NK-92 (cell line): Measurements from ENCODE around the gene ERVMER34-1.

Experiments
- DNase-seq: peaks from one replicate; lab custom pipeline; 2025; ENCODE audit not compliant: unreplicated experiment; lab: John Stamatoyannopoulos, UW

ERVMER34-1 gene

DNA sequence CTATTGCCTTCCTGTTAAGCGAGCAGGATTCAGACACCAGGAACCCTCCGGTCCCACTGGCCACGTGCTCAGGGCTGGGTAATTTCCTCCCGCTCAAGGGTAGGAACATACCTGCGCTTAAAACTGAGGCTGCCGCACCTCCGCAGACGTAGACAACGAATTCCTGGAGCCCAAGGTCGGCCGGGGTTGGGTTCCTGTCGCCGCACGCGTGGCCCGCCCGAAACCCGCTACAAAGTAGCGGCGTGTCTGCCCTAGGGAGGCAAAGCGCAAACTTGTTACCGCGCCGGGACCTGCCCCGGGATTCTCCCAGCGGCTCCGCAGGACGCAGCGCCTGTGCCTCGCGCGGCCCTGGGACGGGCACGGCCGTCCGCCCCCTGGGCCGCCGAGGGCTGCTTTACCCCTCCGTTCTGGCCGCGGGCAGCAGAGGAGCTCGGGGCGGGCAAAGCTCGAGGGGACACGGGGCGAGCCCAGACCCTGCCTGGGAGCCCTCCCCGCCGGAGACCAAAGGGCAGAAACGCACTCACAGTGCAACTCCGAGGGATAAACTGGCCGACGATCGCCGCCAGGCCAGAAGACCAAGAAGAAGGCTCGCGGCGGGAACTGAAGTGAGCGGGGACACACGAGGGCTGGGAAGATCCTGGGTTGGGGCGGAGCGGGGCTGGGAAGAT, at the start of gene ERVMER34-1:
Gene ERVMER34-1, minus strand, starts transcription at position 607 of the 668 bp plus-strand sequence. CDS start 5,905 bp downstream, outside the sequence.
- DNase-seq, result no peak

GRCh38 chr4:52799813-52800212, 48.6 kb upstream of the ERVMER34-1 start:
- no peak for DNase-seq

GRCh38 chr4:52795533-52795932, 44.3 kb upstream of the ERVMER34-1 start:
- no peak for DNase-seq

GRCh38 chr4:52791936-52792335, 40.7 kb upstream of the ERVMER34-1 start:
- no peak for DNase-seq

DNA sequence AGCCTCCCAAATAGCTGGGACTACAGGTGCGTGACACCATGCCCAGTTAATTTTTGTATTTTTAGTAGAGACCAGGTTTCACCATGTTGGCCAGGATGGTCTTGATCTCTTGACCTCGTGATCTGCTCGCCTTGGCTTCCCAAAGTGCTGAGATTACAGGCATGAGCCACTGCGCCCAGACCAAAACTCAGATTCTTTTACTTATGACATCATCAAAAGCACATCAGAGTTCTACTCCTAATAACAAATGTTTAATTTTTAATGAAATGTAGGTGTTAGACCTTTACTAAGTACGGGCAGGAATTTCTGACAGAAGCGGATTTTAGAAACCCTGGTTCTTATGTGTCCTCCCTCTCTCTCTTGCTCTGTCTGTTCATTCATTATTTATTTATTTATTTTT, 38.5 kb upstream of the ERVMER34-1 start:
- no peak for DNase-seq

DNA sequence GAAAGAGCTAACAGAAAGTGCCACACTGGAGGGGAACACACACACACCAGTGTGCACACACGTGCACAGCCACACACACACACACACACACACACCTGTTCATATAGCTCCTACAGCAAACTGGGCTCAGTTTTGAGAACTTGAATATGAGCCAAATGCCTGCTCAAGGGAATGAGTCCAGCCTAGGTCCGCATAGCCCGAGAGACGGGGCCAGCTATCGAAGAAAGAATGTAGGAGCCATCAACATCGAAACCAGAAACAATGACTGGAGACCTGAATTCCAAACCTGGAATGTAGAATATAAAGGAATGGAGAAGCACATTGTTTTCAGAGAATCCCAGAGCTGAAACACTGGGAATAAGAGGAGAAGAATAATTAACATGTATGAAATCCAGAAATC, 37.6 kb upstream of the ERVMER34-1 start:
- DNase-seq, result no peak

- no peak for DNase-seq
These were observed 31.8 kb upstream of the ERVMER34-1 start for GRCh38 chr4:52783069-52783468.

DNA sequence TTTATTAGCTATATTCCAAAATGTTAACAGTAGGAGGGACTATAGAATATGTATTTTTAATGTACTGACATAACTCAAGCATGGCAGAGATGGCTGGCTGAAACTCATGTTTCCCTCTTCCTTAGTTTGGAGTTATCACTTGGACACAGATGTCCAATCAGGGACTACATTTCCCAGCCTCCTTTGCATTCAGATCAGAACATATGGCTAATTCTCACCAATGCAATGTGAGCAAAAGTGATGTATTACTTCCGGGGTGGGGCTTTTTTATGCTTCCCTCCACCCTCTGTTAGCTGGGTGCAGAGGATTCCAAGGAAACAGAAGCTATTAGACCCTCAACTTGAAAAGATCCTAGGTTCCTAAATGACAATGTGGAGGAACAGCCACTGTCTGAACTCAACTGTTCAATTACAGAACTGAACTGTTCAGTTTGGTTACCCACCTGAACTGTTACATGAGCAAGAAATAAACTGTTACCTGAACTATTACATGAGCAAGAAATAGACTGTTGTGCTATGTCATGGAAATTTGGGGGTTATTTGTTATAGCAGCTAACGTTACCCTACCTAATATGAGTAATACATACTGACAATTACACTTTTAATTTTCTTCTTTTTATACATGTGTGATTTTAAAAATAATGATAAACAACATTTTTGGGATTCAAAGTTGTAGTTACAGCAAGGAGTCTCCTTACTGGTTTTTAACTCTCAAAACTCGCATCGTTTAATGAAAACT, 29.6 kb upstream of the ERVMER34-1 start:
- DNase-seq, result no peak

DNA sequence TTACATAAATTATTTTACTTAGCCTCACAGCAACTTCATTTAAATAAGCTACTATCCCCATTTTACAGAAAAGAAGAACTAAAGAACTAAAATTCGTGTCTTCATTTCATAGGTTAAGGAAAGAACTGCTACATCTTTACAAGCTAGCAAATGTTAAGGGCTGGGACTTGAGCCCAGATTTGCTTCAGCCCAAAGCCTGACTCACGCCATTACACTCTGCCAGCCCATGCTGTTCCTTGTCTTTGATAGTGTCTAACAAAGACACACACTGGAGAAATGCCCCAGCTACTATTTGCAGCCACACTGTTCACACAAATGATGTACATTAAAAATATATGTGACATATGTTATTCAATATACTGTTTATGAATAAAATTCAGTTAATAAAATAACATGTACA, 29.0 kb upstream of the ERVMER34-1 start:
- no peak for DNase-seq

GRCh38 chr4:52760256-52760655, 9.0 kb upstream of the ERVMER34-1 start:
- no peak for DNase-seq

- no peak for DNase-seq
These were observed 4.2 kb upstream of the ERVMER34-1 start for GRCh38 chr4:52755426-52755825.

DNA sequence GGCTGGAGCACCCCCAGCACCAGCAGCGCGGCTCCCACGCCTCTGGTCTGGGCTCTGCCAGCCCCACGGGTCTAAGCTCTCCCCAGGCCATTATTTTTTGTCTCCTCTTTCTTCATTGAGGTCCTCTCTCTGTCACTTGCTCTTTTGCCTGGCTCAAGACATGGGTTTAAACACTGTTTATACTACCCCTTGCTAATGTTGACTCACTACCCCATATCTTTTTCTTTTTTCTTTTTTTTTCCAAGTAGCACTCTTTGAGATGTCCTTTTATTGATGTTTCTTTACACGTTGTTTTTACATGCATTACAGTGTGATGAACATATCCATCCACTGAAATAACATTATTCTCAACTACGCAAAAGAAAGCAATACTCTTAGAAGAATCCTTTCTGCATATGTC, 1.7 kb upstream of the ERVMER34-1 start:
- DNase-seq, result no peak

DNA sequence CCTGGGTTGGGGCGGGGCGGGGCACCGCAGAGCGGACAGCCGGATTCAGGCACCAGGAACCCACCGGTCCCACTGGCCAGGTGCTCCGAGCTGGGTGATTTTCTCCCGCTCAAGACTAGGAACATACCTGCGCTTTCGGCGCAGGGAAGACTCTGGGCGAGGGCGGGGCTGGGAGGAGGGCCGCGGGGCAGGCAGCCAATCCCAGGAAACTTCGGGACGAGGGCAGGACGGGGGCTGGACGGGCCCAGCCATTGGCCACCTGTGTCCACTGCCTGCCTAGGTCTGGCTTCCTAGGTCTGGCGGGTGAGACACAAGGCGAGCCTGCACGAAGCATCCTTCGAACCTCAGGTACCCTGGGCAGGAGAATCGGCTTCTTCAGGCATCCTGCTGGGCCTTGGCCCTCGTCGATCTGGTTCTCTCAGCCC, 274 bp upstream of the ERVMER34-1 start:
- DNase-seq, result no peak

- DNase-seq, result no peak
These were observed 1.0 kb downstream of the ERVMER34-1 start for GRCh38 chr4:52750213-52750612.

DNA sequence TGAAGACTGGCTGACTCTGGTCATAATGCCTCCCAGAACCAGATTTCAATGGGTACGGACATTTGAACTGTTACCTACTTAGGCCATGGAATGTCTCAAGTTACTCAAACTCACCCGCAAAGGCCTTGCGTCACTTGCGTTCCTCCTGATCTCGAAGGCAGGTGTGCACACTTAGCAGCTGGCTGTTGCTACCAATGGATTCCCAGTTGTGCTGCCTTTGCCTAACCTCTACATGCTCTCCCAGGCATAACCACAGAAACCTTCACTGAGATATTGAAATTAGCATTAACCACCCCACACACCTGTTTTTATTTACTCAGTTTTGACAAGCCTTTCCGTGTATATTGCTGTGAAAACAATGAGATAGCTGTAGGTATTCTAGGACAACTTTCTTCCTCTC, 2.8 kb downstream of the ERVMER34-1 start:
- DNase-seq, result no peak

DNA sequence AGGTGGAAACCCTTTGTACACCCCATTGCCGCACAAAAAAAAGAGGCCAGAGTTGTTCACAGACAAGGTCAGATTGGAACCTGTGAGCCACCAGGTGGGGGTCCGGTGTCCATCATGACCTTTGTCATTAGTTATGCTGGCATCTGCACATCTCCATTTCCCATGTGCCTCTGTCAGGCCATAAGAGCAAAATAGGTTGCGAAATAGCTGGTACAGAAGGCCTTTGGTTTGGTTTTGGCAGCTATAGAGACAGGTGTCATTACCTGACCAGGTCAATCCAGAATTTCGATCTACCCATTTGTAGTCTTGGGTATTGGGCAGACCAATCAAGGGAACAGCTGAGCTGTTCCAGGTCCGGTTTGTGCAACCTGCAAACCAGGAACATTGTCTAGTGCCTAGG, 6.6 kb downstream of the ERVMER34-1 start:
- no peak for DNase-seq

- DNase-seq, result no peak
These were observed 7.7 kb downstream of the ERVMER34-1 start for GRCh38 chr4:52743444-52744019.

DNA sequence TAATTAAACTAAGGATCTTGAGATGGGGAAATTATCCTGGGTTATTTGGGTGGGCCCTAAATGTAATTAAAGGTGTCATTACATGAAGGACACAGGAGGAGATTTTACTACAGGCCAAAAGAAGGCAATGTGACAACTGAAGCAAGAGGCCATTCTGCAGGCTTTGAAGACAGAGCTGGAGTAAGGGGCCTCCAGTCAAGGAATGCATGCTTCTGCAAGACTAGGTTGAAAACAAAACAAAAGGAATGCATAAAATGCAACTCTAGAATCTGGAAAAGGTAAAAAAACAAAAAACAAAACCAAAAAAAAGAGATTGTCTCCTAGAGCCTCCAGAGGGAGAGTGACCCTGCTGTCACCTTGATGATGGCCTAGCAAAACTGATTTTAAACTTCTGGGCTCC, 21.6 kb downstream of the ERVMER34-1 start:
- DNase-seq, result no peak

DNA sequence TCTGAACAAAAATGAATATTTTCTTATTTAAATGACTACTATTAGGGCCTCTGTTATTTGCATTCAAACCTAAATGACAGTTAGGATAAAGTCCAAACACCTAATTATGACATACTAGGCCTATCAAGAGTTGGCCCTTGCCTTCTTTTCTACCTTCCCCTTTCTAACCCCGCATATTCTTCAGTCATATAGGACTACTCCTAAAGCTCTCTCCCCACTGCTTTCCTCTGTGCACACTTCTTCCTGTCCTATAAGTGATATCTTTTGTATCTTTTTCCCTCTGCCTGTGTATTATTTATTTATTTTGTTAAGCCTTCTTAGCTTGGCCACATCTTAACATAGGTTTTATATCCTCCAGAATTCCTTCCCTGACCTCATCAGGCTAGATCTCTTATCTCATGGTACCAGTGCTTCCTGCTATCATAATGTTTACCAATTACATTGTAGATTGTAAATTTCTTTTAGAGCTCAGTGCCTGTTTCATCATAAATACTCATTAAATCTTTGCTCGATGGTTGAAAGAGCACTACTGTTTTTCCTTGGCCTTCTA, 22.5 kb downstream of the ERVMER34-1 start:
- no peak for DNase-seq

GRCh38 chr4:52726826-52727580, 24.2 kb downstream of the ERVMER34-1 start:
- no peak for DNase-seq
